ENCODE data around the gene LRRTM2.

LRRTM2 gene

GRCh38 chr5:138832218-138832617 is 42.9 kb downstream of the LRRTM2 start:
- TF ChIP-seq CTCF (conservative IDR thresholded peaks at IDR 0.05; ENCODE audit: low read depth, low read length): no peak
- no peak overlapping the region for H3K4me3 ChIP-seq (ENCODE audit: low read length)
- no peak for DNase-seq (ENCODE audit: low read depth)

- TF ChIP-seq CTCF (conservative IDR thresholded peaks at IDR 0.05; ENCODE audit: low read depth, low read length): no peak
- H3K4me3 ChIP-seq (ENCODE audit: low read length): no peak overlapping the region
- no peak for DNase-seq (ENCODE audit: low read depth)
Measured at GRCh38 chr5:138831703-138832102, 43.4 kb downstream of the LRRTM2 start.

- no peak for TF ChIP-seq CTCF (conservative IDR thresholded peaks at IDR 0.05; ENCODE audit: low read depth, low read length)
- no peak overlapping the region for H3K4me3 ChIP-seq (ENCODE audit: low read length)
- no peak for DNase-seq (ENCODE audit: low read depth)
Measured at GRCh38 chr5:138829341-138829740, 45.8 kb downstream of the LRRTM2 start.

- no peak overlapping the region for H3K4me3 ChIP-seq (ENCODE audit: low read length)
- DNase-seq (ENCODE audit: low read depth): no peak
- TF ChIP-seq CTCF (conservative IDR thresholded peaks at IDR 0.05; ENCODE audit: low read depth, low read length): no peak
Measured at GRCh38 chr5:138828556-138828955, 46.6 kb downstream of the LRRTM2 start.

GRCh38 chr5:138824924-138825863 is 49.9 kb downstream of the LRRTM2 start:
- H3K4me3 ChIP-seq (ENCODE audit: low read length): no peak overlapping the region
- DNase-seq (ENCODE audit: low read depth): no peak
- peak; percentile 64 for TF ChIP-seq CTCF (conservative IDR thresholded peaks at IDR 0.05; ENCODE audit: low read depth, low read length)

GRCh38 chr5:138824516-138824915 is 50.6 kb downstream of the LRRTM2 start:
- DNase-seq (ENCODE audit: low read depth): no peak
- no peak for TF ChIP-seq CTCF (conservative IDR thresholded peaks at IDR 0.05; ENCODE audit: low read depth, low read length)
- H3K4me3 ChIP-seq (ENCODE audit: low read length): no peak overlapping the region

- H3K4me3 ChIP-seq (ENCODE audit: low read length): no peak overlapping the region
- TF ChIP-seq CTCF (conservative IDR thresholded peaks at IDR 0.05; ENCODE audit: low read depth, low read length): no peak
- DNase-seq (ENCODE audit: low read depth): no peak
Measured at GRCh38 chr5:138820695-138821094, 54.4 kb downstream of the LRRTM2 start.

All from retinal pigment epithelial cell (primary cell).